Stimulated activated CD4-positive, alpha-beta T cell treated with anti-CD3 and anti-CD28 coated beads, Interleukin-1b, Interleukin-23, amount 100 ng/mL, for 1 hour (primary cell): ENCODE measurements around the gene PAQR4.

Experiments used
- DNase-seq, 2 donors: peaks; one replicate each; pipeline ENCODE4 v3.0.0-alpha.2; 2020; ENCODE audit warnings: low read depth in 2 of 2

The PAQR4 gene

GRCh38 chr16:3021449-3022207, 52.5 kb downstream of the PAQR4 start:
- DNase-seq: peak; percentile 56 to 68

GRCh38 chr16:3022208-3022683, 53.1 kb downstream of the PAQR4 start:
- peak; percentile 60 to 92 for DNase-seq

- no peak for DNase-seq
These were observed 53.7 kb downstream of the PAQR4 start for GRCh38 chr16:3022684-3023414.
